Mononuclear cell (primary cell): ENCODE results near the gene TNPO3. TPM values are rescaled to one million over a fixed set of nuclear protein-coding genes. Genes with fewer than 3 reads are reported as not detected.

Experiments
- H3K27me3 ChIP-seq: 2 replicates; pipeline ENCODE4 v1.6.0; 2011; ENCODE audit warnings: low read length, control low read depth; ENCODE audit not compliant: insufficient read depth
- H3K4me1 ChIP-seq: 2 replicates; pipeline ENCODE4 v1.5.1; 2011; ENCODE audit warnings: mild to moderate bottlenecking, low read length, control low read depth; ENCODE audit not compliant: insufficient read depth
- H3K4me3 ChIP-seq: 2 replicates; pipeline ENCODE4 v1.5.1; 2011; ENCODE audit warnings: mild to moderate bottlenecking, low read length, moderate library complexity
- H3K9me3 ChIP-seq: 2 replicates; pipeline ENCODE4 v1.5.1; 2011; ENCODE audit warnings: low read depth, mild to moderate bottlenecking, control low read depth, low read length
- total RNA-seq: library from RNA; depleted of rRNA; stranded (reverse); fragments of >200 nt; gene quantifications from one replicate; pipeline ENCODE4 v1.2.3, GENCODE V29; 2012

The TNPO3 gene
- total RNA-seq, 1 donor = 26.8 TPM

GRCh38 chr7:128911423-128912031 is 143.4 kb downstream of the TNPO3 start:
- peaks cover 34% of the 10 kb centered on the region for H3K27me3 ChIP-seq

GRCh38 chr7:128910569-128910945 is 144.4 kb downstream of the TNPO3 start, which contains the start of gene KCP:
KCP (minus strand) TSS chr7:128910709; CDS start chr7:128910676, 33 bp downstream.
- Histone ChIP-seq H3K4me3 (no peak within 1 kb of the TSS), H3K27me3 (peaks cover 31% of the 10 kb centered on the region)

More at GRCh38 chr7:128911423-128912031, 143.4 kb downstream of the TNPO3 start:
- Histone ChIP-seq H3K4me3 (no peak overlapping the region), H3K4me1 (peaks cover 4% of the 10 kb centered on the region), H3K9me3 (no peaks in the 10 kb centered on the region)

DNA sequence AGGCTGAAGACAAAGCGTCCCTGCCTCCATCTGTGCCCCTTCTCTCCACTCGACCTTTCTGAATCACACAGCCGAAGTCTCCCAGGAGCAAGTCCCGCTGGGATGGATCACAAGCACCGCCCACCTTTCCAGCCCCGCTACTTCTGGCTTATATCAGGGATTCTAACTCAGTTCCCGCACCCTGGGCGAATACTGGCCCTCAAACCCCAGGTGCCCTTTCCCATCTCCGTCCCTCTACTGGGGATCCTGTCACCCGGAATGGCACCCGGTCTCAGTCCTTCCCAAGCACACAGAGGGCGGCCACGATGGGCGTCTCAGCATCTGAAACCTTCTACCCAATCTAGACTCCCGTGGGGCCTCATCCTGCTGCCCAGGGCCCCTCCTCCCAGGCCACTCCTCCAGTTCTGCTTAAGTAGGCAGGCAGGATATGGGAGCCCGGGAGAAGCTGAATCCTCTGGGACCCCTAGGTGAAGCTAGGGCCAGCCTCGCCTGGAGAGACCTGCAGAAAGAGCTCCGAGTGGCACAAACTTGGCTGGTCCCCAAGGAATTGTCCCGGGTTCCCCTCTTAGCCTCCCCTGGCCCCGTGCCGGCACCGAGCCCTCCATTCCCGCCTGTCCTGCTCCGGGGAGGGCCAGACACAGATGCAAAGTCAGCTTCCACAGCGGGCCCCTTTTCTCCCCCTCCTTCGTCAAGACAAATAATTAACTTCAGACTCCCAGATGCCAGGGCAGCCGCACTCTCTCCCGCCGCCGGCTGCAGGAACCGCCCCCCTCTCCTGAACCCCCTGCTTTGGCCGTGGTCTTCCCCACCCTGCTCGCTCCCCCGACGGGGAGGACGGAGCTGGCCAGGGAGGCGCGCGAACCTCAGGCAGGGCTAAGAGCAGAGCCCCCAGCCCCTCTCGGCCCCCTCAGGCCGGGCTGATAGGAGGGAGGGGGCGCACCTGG is 145.0 kb downstream of the TNPO3 start:
- Histone ChIP-seq H3K4me3 (no peak overlapping the region), H3K27me3 (peaks cover 29% of the 10 kb centered on the region), H3K4me1 (no peaks in the 10 kb centered on the region), H3K9me3 (no peaks in the 10 kb centered on the region)

More at GRCh38 chr7:128910569-128910945, 144.4 kb downstream of the TNPO3 start, which contains the start of gene KCP:
- no peaks in the 10 kb centered on the region for H3K9me3 ChIP-seq
- peaks cover 4% of the 10 kb centered on the region for H3K4me1 ChIP-seq

DNA sequence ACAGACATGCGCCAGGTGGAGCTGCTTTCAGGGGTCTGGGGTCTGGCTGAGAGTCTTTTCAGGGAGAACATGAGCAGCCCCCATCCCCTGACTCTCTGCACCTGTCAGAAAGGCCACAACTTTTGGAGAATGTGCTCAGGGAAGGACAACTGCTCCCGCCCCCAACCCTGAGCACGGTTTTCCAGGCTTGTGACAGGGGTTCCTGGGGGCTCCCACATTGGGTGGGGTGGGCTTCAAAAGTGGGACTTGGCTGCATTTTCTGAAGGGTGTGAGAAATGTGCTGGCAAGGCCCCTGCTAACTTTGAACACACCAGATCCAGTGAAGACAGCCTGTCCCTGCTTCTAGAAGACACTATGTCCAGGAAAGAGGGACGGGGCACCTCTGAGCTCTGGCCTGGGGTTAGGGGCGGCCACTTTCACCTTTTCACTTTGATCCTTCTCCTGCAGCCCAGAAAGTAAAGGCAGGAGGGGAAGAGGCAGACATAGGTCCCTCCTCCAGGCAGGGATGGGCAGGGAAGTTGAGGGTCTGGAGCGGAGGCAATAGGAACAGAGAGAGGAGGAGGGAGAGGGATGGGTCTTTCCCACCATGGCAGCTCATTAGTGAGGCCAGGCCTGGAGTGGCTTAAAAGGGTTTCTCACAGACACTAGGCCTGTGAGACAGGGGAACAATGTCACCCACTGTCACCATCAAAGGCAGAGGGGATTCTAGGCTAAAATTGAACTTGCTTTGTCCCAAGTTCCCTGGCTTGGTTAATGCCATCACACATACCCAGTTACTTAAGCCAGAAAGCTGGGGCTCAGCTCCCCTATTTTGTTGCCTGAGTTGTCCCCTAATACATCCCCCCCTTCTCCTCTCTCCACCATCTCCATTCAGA is 145.9 kb downstream of the TNPO3 start:
- Histone ChIP-seq H3K9me3 (no peaks in the 10 kb centered on the region), H3K27me3 (peaks cover 21% of the 10 kb centered on the region), H3K4me1 (no peaks in the 10 kb centered on the region), H3K4me3 (no peak overlapping the region)

DNA sequence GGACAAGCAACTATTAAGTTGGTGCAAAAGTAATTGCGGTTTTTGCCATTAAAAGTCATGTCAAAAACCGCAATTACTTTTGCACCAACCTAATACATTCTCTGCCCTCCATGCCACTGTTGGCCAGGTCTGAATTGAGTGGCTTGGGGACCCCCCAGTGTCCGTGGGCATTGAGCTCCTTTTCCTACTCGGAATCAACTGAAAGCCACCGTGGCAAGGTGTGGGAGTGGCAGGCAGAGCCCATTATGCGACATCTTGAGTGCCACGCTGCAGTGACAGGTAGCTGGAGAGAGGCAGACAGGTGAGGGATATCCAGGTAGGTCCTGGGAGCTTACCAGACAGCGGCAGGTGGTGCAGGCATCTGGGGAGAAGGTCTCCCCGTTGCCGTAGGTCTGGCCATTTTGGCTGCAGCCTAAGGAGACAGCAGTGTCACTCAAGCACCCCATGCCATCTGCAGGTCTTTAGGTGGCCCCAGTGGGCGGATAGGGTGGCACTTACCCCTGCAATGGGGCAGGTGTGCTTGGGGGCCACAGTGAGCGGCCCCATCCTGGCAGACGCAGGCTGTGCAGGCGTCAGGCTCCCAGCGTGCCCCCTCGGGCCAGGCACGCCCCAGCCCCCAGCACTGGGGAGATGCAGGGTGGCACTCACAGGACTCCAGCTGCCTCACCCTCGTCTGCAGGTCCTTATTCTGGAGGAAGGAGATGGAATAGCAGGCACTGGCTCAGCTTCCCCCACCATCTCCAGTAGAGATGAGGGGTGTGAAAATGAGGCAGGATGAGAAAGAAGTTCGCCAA is 147.9 kb downstream of the TNPO3 start:
- Histone ChIP-seq H3K4me3 (no peak overlapping the region), H3K9me3 (no peaks in the 10 kb centered on the region), H3K4me1 (no peaks in the 10 kb centered on the region), H3K27me3 (peaks cover 20% of the 10 kb centered on the region)

- Histone ChIP-seq H3K9me3 (no peaks in the 10 kb centered on the region), H3K4me3 (no peak overlapping the region), H3K27me3 (peaks cover 20% of the 10 kb centered on the region), H3K4me1 (no peaks in the 10 kb centered on the region)
Measured at GRCh38 chr7:128906001-128906765, 148.7 kb downstream of the TNPO3 start.

- peaks cover 2% of the 10 kb centered on the region for H3K9me3 ChIP-seq
- no peak overlapping the region for H3K4me3 ChIP-seq
- H3K4me1 ChIP-seq = no peaks in the 10 kb centered on the region
- H3K27me3 ChIP-seq = peaks cover 6% of the 10 kb centered on the region
Measured at GRCh38 chr7:128904381-128905197, 150.3 kb downstream of the TNPO3 start.

Other genes starting within 250 kb of the TNPO3 start
- gene FLNC, start 224.7 kb downstream of the TNPO3 start, total RNA-seq = under 0.01 TPM
- 87.9 TPM for gene ATP6V1F, start 192.3 kb downstream of the TNPO3 start, total RNA-seq
- gene KCP, start 144.4 kb downstream of the TNPO3 start, total RNA-seq = 0.10 TPM
- gene IRF5, start 117.2 kb downstream of the TNPO3 start, total RNA-seq = 26.7 TPM
- gene TSPAN33, start 89.6 kb upstream of the TNPO3 start, total RNA-seq = 38.0 TPM
- gene SMO, start 133.5 kb upstream of the TNPO3 start, total RNA-seq = 0.10 TPM
- gene AHCYL2, start 169.9 kb upstream of the TNPO3 start, total RNA-seq = 6.5 TPM